ENCODE data around the gene PIGO.
A peak's percentile ranks its signal among the peaks of the same experiment; 100 is the strongest.

PIGO gene

DNA sequence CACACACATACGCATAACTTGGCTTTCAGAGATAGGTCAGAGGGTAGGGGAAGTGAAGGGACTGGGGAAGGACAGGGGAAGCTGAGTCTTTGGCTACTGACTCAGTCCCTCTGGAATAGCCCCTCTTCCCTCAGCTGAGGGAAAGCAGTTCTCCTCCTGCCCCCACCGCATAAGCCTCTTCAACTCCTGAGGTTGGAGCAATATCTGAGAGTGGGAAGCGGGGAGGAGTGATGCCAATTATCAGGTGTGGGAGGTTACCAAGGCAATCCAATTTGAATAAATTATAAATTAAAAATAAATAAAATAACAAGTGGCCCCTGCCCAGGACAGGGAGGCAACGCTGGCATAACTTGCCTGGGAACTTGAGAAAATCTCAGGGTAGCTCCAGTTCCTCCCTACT is 8.2 kb upstream of the PIGO start:
- peak overlapping the region; percentile 96 for H3K27ac ChIP-seq (ENCODE audit: low read length)
- H3K4me1 ChIP-seq (ENCODE audit: control insufficient read depth, low read depth, low read length), result peaks cover 15% of the 10 kb centered on the region
- H3K9ac ChIP-seq (ENCODE audit: low read length), result peak overlapping the region; percentile 92
- no peaks in the 10 kb centered on the region for H3K9me3 ChIP-seq (ENCODE audit: control insufficient read depth, low read depth, low read length)
- H3K36me3 ChIP-seq (ENCODE audit: control insufficient read depth, low read depth, low read length), result peaks cover 18% of the 10 kb centered on the region
- no peaks in the 10 kb centered on the region for H3K27me3 ChIP-seq (ENCODE audit: control insufficient read depth, insufficient read depth, low read length)
- no peak overlapping the region for H3K4me3 ChIP-seq (ENCODE audit: low read length)

DNA sequence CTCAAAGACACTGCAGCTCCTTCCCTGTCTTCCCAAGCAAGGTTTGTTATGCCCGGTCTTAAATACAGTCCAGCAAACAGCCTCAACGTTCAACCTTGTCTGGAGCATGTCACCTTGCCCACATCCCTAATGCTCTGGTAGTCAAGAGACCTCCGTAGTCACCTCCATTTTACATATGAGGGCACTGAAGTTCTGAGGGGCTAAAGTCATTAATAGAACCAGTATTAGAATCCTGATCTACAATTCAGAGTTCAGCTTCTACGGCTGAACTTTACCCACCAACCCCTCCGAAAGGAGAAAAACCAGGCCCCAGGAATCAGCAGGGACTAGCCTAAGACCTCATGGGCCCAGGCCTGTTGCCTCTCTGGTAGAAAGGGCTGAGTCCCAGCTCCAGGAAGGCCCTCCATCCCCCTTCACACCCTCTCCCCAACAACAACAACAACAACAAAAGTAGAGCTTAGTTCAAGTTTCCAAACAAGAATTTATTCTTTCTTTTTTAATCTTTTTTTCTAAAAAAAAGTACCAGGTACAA is 7.3 kb upstream of the PIGO start:
- peak overlapping the region; percentile 92 for H3K9ac ChIP-seq (ENCODE audit: low read length)
- peaks cover 21% of the 10 kb centered on the region for H3K36me3 ChIP-seq (ENCODE audit: control insufficient read depth, low read depth, low read length)
- no peaks in the 10 kb centered on the region for H3K27me3 ChIP-seq (ENCODE audit: control insufficient read depth, insufficient read depth, low read length)
- peaks cover 15% of the 10 kb centered on the region for H3K4me1 ChIP-seq (ENCODE audit: control insufficient read depth, low read depth, low read length)
- no peaks in the 10 kb centered on the region for H3K9me3 ChIP-seq (ENCODE audit: control insufficient read depth, low read depth, low read length)
- H3K27ac ChIP-seq (ENCODE audit: low read length), result peak overlapping the region; percentile 96
- peak overlapping the region; percentile 83 for H3K4me3 ChIP-seq (ENCODE audit: low read length)

DNA sequence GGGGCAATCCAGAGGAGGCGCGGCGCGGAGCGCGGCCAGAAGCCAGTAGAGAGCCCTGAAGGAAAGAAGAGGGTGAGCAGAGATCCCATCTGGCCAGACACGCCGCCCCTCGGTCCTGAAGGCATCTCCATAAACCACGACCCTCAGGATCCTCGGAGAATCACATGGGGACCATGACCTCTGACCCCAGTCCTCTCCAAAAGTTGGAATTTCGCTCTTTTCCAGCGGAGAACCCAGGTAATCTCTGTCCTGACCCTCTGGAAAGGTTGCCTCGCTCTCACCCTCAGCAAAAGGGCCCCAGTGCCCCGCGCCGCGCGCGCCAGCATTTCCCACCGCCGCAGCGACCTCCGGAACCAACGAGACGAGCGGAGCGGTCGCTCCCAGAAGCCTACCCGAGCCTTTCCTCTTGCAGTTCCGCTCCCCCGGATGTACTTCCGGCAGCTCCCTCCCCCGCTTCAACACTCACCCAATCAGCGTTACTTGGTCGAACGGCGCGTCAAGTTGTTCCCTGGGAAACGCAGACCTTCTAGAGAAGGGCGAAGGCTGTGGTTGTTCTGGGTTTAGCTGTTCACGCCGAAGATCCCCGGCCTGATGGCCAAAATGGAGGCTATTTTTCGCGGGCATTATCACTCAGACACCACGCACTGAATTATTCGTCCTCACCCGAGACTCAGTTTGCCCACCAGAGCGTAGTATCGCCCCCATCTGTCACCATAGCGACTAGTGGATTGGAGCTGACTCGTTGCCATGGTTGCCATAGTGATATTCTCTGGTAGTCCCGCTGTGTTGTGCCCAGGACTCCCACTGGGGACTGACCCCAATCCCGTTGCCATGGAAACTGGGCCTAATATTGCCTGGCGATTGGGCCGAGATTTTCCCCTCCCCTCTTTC is 6.6 kb upstream of the PIGO start, which contains the start of gene STOML2:
Gene STOML2 (minus strand): TSS at position 363 of the 891 bp plus-strand sequence. CDS start 37 bp downstream, at position 326.
- no peaks in the 10 kb centered on the region for H3K9me3 ChIP-seq (ENCODE audit: control insufficient read depth, low read depth, low read length)
- peak within 1 kb of the TSS; percentile 92 for H3K9ac ChIP-seq (ENCODE audit: low read length)
- peak within 1 kb of the TSS; percentile 83 for H3K4me3 ChIP-seq (ENCODE audit: low read length)
- H3K27me3 ChIP-seq (ENCODE audit: control insufficient read depth, insufficient read depth, low read length), result no peaks in the 10 kb centered on the region
- H3K27ac ChIP-seq (ENCODE audit: low read length), result peak within 1 kb of the TSS; percentile 96
- H3K36me3 ChIP-seq (ENCODE audit: control insufficient read depth, low read depth, low read length), result peaks cover 21% of the 10 kb centered on the region
- peaks cover 15% of the 10 kb centered on the region for H3K4me1 ChIP-seq (ENCODE audit: control insufficient read depth, low read depth, low read length)

DNA sequence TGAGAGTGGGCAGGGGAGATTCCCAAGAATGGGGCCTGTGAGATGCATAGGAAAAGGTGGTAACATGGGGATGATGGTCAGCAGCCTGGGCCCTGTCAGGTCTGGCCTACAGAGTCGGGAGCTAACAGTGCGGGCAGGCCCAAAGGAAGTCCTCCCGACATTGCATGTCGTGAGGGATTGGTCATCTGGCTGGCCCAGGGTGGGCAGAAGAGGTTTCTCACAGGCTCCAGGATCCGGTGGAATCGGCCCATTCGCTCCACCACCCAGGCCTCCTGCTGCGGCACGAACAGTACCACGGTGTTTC is 6.0 kb upstream of the PIGO start:
- H3K4me1 ChIP-seq (ENCODE audit: control insufficient read depth, low read depth, low read length), result peaks cover 15% of the 10 kb centered on the region

DNA sequence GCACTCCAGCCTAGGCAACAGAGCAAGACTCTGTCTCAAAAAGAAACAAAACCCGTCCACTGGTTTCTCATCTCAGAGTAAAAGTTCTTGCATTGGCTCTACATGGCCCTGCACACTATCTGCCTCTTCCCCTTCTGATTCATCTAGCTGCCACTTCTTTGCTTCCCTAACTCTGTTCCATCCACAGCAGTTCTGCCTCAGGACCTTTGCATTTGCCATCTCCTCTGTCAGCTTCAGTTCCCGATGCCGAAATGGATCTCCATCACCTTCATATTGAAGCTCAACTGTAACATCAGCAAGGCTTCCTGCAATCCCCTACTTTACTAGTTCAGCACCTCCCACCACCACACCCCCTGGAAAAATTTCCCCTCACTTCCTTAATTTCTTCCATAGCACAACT is 1.2 kb upstream of the PIGO start:
- H3K27ac ChIP-seq (ENCODE audit: low read length), result no peak overlapping the region

More for the DNA sequence above, 6.0 kb upstream of the PIGO start:
- no peaks in the 10 kb centered on the region for H3K27me3 ChIP-seq (ENCODE audit: control insufficient read depth, insufficient read depth, low read length)
- H3K4me3 ChIP-seq (ENCODE audit: low read length), result peak overlapping the region; percentile 83
- peaks cover 21% of the 10 kb centered on the region for H3K36me3 ChIP-seq (ENCODE audit: control insufficient read depth, low read depth, low read length)
- H3K27ac ChIP-seq (ENCODE audit: low read length), result peak overlapping the region; percentile 96
- H3K9me3 ChIP-seq (ENCODE audit: control insufficient read depth, low read depth, low read length), result no peaks in the 10 kb centered on the region
- peak overlapping the region; percentile 92 for H3K9ac ChIP-seq (ENCODE audit: low read length)

DNA sequence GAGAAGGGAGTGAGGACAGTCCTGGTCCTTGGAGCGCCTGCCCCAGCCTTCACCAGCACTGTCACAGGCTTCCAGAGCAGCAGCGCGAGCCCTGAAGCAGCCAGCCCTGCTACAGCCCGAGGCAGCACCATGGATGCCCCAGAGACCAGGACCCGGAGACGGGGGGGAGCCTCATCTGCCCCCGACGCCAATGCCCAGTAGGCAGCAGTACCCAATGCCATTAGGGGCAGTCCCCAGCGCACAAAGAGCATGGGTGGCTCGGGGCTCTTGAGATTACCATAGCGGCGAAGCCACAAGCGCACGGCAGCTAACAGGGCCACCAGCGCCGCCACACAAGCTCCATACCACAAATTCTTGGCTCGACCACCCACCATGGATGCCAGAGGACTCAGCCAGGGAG is 4.9 kb downstream of the PIGO start:
- Histone ChIP-seq H3K9ac (ENCODE audit: low read length) (no peak overlapping the region), H3K27ac (ENCODE audit: low read length) (no peak overlapping the region), H3K9me3 (ENCODE audit: control insufficient read depth, low read depth, low read length) (no peaks in the 10 kb centered on the region), H3K4me1 (ENCODE audit: control insufficient read depth, low read depth, low read length) (no peaks in the 10 kb centered on the region), H3K4me3 (ENCODE audit: low read length) (no peak overlapping the region), H3K36me3 (ENCODE audit: control insufficient read depth, low read depth, low read length) (peaks cover 54% of the 10 kb centered on the region), H3K27me3 (ENCODE audit: control insufficient read depth, insufficient read depth, low read length) (no peaks in the 10 kb centered on the region)

More for the DNA sequence above, 1.2 kb upstream of the PIGO start:
- Histone ChIP-seq H3K36me3 (ENCODE audit: control insufficient read depth, low read depth, low read length) (peaks cover 32% of the 10 kb centered on the region), H3K9ac (ENCODE audit: low read length) (no peak overlapping the region), H3K4me1 (ENCODE audit: control insufficient read depth, low read depth, low read length) (peaks cover 6% of the 10 kb centered on the region), H3K9me3 (ENCODE audit: control insufficient read depth, low read depth, low read length) (no peaks in the 10 kb centered on the region), H3K4me3 (ENCODE audit: low read length) (no peak overlapping the region), H3K27me3 (ENCODE audit: control insufficient read depth, insufficient read depth, low read length) (no peaks in the 10 kb centered on the region)

DNA sequence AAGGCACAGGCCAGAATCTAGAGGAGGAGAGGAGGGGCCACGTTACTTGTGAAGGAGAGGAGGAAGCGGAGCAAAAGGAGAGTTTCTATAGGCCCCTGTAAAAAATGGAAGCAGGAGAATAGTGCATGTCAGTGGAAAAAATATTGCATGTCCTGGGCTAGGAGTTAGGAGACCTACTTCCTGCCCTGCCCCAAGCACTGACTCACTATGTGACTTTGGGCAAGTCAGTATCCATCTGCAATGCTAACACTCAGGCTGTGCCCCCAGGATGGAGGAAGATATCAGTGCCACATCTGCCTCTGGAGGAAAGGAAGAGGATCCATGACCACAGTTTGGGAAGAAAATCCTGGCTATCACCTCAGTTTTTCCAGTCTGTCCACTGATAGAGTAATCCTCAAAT is 7.0 kb downstream of the PIGO start:
- Histone ChIP-seq H3K36me3 (ENCODE audit: control insufficient read depth, low read depth, low read length) (peaks cover 54% of the 10 kb centered on the region), H3K27ac (ENCODE audit: low read length) (no peak overlapping the region), H3K27me3 (ENCODE audit: control insufficient read depth, insufficient read depth, low read length) (no peaks in the 10 kb centered on the region), H3K9me3 (ENCODE audit: control insufficient read depth, low read depth, low read length) (no peaks in the 10 kb centered on the region), H3K9ac (ENCODE audit: low read length) (no peak overlapping the region), H3K4me3 (ENCODE audit: low read length) (no peak overlapping the region), H3K4me1 (ENCODE audit: control insufficient read depth, low read depth, low read length) (no peaks in the 10 kb centered on the region)

DNA sequence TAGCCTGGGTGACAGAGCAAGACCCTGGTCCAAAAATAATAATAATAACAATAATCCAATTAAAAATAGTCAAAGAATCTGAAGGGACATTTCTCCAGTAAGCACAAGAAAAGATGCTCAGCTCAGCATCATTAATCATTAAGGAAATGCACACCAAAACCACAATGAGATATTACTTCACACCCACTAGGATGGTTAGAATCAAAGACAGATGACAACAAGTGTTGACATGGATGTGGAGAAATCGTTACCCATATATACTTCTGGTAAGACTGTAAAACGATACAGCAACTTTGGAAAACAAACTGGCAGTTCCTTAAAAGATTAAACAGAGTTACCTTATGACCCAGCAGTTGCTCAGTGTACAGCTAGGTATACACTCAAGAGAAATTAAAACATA is 11.3 kb downstream of the PIGO start:
- no peak overlapping the region for H3K9ac ChIP-seq (ENCODE audit: low read length)
- H3K9me3 ChIP-seq (ENCODE audit: control insufficient read depth, low read depth, low read length), result no peaks in the 10 kb centered on the region
- H3K4me1 ChIP-seq (ENCODE audit: control insufficient read depth, low read depth, low read length), result no peaks in the 10 kb centered on the region
- peaks cover 25% of the 10 kb centered on the region for H3K36me3 ChIP-seq (ENCODE audit: control insufficient read depth, low read depth, low read length)
- H3K27me3 ChIP-seq (ENCODE audit: control insufficient read depth, insufficient read depth, low read length), result no peaks in the 10 kb centered on the region
- H3K27ac ChIP-seq (ENCODE audit: low read length), result no peak overlapping the region
- H3K4me3 ChIP-seq (ENCODE audit: low read length), result no peak overlapping the region

DNA sequence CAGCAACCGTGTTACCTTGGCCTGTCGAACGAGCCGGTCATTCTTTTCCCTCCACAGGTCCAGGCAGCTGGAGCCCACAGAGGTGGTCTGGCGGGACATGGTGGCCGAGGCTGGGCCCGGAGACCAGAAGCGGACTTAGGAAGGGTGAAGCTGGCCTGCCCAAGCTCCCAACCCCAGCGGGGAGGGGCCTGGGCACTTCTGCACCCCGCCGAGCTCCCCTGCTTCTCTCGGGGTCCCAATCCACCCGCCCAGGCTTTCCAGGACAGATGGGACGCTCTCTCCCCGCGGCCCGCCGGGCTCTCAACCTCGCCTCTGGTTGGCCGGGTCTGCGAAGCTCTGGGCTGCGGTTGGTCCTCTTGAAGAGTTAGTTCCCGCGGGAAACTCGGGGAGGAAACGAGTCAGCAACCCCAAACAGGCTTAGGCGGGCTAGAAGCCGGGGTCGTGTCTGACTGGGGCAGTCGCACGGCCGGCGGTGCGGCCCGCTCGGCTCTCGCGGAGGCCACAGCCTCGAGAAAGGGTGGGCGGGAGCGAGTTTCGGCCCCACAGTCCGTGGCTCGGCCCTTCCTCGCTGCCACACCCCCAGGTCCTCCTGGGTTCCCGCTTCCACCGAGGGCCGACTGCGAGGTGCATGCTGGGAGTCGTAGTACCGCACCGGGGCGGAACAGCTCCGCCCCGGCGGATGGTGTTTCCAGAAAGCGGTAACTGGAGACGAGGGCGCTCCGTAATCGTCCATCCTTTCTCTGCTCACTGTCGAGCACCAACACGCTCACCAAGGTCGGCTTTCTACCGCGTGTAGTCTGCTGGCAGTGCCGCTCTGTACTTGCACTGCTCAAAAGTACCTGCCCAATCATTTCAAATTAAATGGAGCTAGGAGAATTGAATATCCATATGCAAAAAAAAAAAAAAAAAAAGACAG is 16.7 kb downstream of the PIGO start, which contains the start of gene FANCG:
Gene FANCG (minus strand): TSS at position 517 of the 916 bp plus-strand sequence. CDS start 418 bp downstream, at position 99.
- Histone ChIP-seq H3K9me3 (ENCODE audit: control insufficient read depth, low read depth, low read length) (no peaks in the 10 kb centered on the region), H3K27me3 (ENCODE audit: control insufficient read depth, insufficient read depth, low read length) (no peaks in the 10 kb centered on the region), H3K36me3 (ENCODE audit: control insufficient read depth, low read depth, low read length) (peaks cover 25% of the 10 kb centered on the region), H3K4me1 (ENCODE audit: control insufficient read depth, low read depth, low read length) (peaks cover 6% of the 10 kb centered on the region), H3K27ac (ENCODE audit: low read length) (peak within 1 kb of the TSS; percentile 67), H3K4me3 (ENCODE audit: low read length) (peak within 1 kb of the TSS; percentile 95), H3K9ac (ENCODE audit: low read length) (peak within 1 kb of the TSS; percentile 70)

DNA sequence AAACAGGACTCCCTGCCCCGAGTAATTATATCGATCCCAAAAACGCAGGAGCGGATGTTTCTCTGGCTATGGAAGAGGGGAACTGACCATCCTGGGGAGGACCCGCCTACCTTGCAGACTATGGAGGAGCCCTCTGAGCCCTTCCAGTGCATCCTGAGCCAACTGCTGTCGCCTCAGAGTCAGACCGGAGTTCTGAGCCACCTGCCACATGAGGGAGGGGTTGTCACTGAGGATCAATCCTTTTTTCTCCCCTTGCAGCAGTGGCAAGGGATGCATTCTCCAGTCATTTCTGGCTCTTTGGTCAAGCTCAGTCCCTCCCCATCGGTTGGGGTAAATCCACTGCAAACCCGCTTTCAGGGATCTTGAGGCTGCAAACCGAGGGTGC is 17.4 kb downstream of the PIGO start:
- H3K36me3 ChIP-seq (ENCODE audit: control insufficient read depth, low read depth, low read length), result peaks cover 31% of the 10 kb centered on the region
- H3K27ac ChIP-seq (ENCODE audit: low read length), result no peak overlapping the region
- H3K9me3 ChIP-seq (ENCODE audit: control insufficient read depth, low read depth, low read length), result no peaks in the 10 kb centered on the region
- H3K27me3 ChIP-seq (ENCODE audit: control insufficient read depth, insufficient read depth, low read length), result no peaks in the 10 kb centered on the region
- H3K4me3 ChIP-seq (ENCODE audit: low read length), result peak overlapping the region; percentile 95
- H3K4me1 ChIP-seq (ENCODE audit: control insufficient read depth, low read depth, low read length), result peaks cover 6% of the 10 kb centered on the region
- peak overlapping the region; percentile 70 for H3K9ac ChIP-seq (ENCODE audit: low read length)

DNA sequence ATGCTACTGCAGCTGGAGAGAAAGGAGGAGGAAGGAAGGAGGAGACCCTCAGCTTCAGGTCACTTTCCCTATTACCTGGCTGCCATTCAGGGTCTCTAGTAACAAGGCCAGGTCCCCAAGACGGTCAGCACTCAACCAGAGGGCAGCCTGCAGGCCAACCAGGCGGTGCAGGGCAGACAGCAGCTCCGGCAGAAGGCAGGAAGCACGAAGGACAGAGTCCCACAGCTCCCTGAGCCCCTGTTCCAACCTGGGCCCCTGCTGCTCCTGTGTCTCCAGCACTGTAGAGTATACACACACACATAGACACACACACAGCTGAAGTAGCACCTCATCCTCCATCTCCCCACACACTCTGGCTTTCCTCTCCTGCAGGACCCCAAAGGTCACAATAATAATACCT is 18.3 kb downstream of the PIGO start:
- Histone ChIP-seq H3K9ac (ENCODE audit: low read length) (no peak overlapping the region), H3K4me3 (ENCODE audit: low read length) (peak overlapping the region; percentile 95), H3K4me1 (ENCODE audit: control insufficient read depth, low read depth, low read length) (peaks cover 6% of the 10 kb centered on the region), H3K9me3 (ENCODE audit: control insufficient read depth, low read depth, low read length) (no peaks in the 10 kb centered on the region), H3K27ac (ENCODE audit: low read length) (no peak overlapping the region), H3K27me3 (ENCODE audit: control insufficient read depth, insufficient read depth, low read length) (no peaks in the 10 kb centered on the region), H3K36me3 (ENCODE audit: control insufficient read depth, low read depth, low read length) (peaks cover 37% of the 10 kb centered on the region)
